GM23338 (cell line): ENCODE results near the gene VIPAS39. TPM values are rescaled to one million over a fixed set of nuclear protein-coding genes. Genes with fewer than 3 reads are reported as not detected.

Experiments used
- ATAC-seq: fragments of 200-7000 bp; cut with Tn5 transposase; 3 replicates; pipeline ENCODE4 v1.9.1; 2020
- DNase-seq: peaks from one replicate; pipeline ENCODE4 v3.0.0-alpha.2; 2015; ENCODE audit warnings: low spot score
- H2AFZ ChIP-seq: fragments of 200-600 bp; sonication (generic); 2 replicates; pipeline ENCODE4 v1.8.0; 2016; ENCODE audit warnings: antibody characterized with exemption, mild to moderate bottlenecking, moderate library complexity
- H3F3A ChIP-seq: fragments of 200-600 bp; sonication (generic); replicated peaks from 2 replicates; pipeline ENCODE4 v1.8.0; 2017; ENCODE audit warnings: antibody characterized with exemption, mixed run types, low read depth
- H3K27ac ChIP-seq: fragments of 200-600 bp; sonication (generic); 2 replicates; pipeline ENCODE4 v1.6.1; 2016; ENCODE audit warnings: low read depth
- H3K27me3 ChIP-seq: fragments of 200-600 bp; sonication (generic); 2 replicates; pipeline ENCODE4 v1.8.0; 2016; ENCODE audit warnings: mild to moderate bottlenecking, mixed run types, moderate library complexity; ENCODE audit not compliant: insufficient read depth
- H3K36me3 ChIP-seq: fragments of 200-600 bp; sonication (generic); 2 replicates; pipeline ENCODE4 v1.8.0; 2016; ENCODE audit warnings: mild to moderate bottlenecking; ENCODE audit not compliant: insufficient read depth
- H3K4me1 ChIP-seq: fragments of 200-600 bp; sonication (generic); 2 replicates; pipeline ENCODE4 v1.8.0; 2016; ENCODE audit warnings: mild to moderate bottlenecking, moderate library complexity; ENCODE audit not compliant: insufficient read depth
- H3K4me2 ChIP-seq: fragments of 200-600 bp; sonication (generic); 2 replicates; pipeline ENCODE4 v1.7.1; 2017; ENCODE audit warnings: mixed run types
- H3K4me3 ChIP-seq: fragments of 200-600 bp; sonication (generic); 2 replicates; pipeline ENCODE4 v1.6.1; 2016; ENCODE audit warnings: mixed run types
- H3K79me2 ChIP-seq: fragments of 200-600 bp; sonication (generic); replicated peaks from 2 replicates; pipeline ENCODE4 v1.8.0; 2017; ENCODE audit warnings: mild to moderate bottlenecking; ENCODE audit not compliant: insufficient read depth
- H3K9me2 ChIP-seq: fragments of 200-600 bp; sonication (generic); 2 replicates; pipeline ENCODE4 v1.8.0; 2017; ENCODE audit not compliant: insufficient read depth
- H4K20me1 ChIP-seq: fragments of 200-600 bp; sonication (generic); replicated peaks from 2 replicates; pipeline ENCODE4 v1.8.0; 2017; ENCODE audit warnings: mild to moderate bottlenecking; ENCODE audit not compliant: insufficient read depth
- H3K27ac Mint-ChIP-seq: 2 replicates; pipeline ENCODE4 v1.8.0; 2020; ENCODE audit warnings: inconsistent platforms, mild to moderate bottlenecking, moderate library complexity, mixed read lengths
- H3K27me3 Mint-ChIP-seq: 3 replicates; pipeline ENCODE4 v1.8.0; 2022; ENCODE audit warnings: low read depth, mild to moderate bottlenecking, moderate library complexity, mixed read lengths, inconsistent platforms; ENCODE audit not compliant: insufficient read depth, poor library complexity
- H3K36me3 Mint-ChIP-seq: 3 replicates; pipeline ENCODE4 v1.8.0; 2021; ENCODE audit warnings: low read depth, mild to moderate bottlenecking, inconsistent platforms, moderate library complexity, mixed read lengths
- H3K4me1 Mint-ChIP-seq: 3 replicates; pipeline ENCODE4 v1.8.0; 2020; ENCODE audit warnings: mild to moderate bottlenecking, inconsistent platforms, mixed read lengths
- H3K4me3 Mint-ChIP-seq: 3 replicates; pipeline ENCODE4 v1.8.0; 2021; ENCODE audit warnings: moderate library complexity, mild to moderate bottlenecking, inconsistent platforms, mixed read lengths
- H3K9me3 Mint-ChIP-seq: 3 replicates; pipeline ENCODE4 v1.8.0; 2020; ENCODE audit warnings: moderate library complexity, mild to moderate bottlenecking, inconsistent platforms, mixed read lengths
- CREB1 ChIP-seq: fragments of 250-450 bp; sonication (Bioruptor Pico); IDR thresholded peaks from 2 replicates; pipeline ENCODE4 v1.5.0; 2020; ENCODE audit warnings: low read depth, mild to moderate bottlenecking, moderate library complexity
- CTCF ChIP-seq, 2 experiments: fragments of 200-600 bp in 1 of 2; sonication (generic) in 1 of 2; conservative IDR thresholded peaks; 2 replicates each; pipeline versions ENCODE4 v1.5.1 to v1.6.1; 2016 to 2017; ENCODE audit warnings: antibody characterized with exemption in 2 of 2, low read depth in 2 of 2, mild to moderate bottlenecking in 2 of 2, moderate library complexity in 1 of 2
- ETS1 ChIP-seq: IDR thresholded peaks from 2 replicates; pipeline ENCODE4 v1.6.1; 2016; ENCODE audit warnings: antibody characterized with exemption
- EZH2 ChIP-seq: fragments of 200-600 bp; sonication (generic); IDR thresholded peaks from one replicate; pipeline ENCODE4 v1.8.0; 2017; ENCODE audit warnings: antibody characterized with exemption, mild to moderate bottlenecking, low read depth; ENCODE audit not compliant: unreplicated experiment
- EZH2phosphoT487 ChIP-seq: fragments of 200-600 bp; sonication (generic); IDR thresholded peaks from one replicate; pipeline ENCODE4 v1.8.1; 2018; ENCODE audit warnings: antibody characterized with exemption; ENCODE audit not compliant: unreplicated experiment
- JUNB ChIP-seq: IDR thresholded peaks from one replicate; pipeline ENCODE4 v1.6.1; 2016; ENCODE audit warnings: antibody characterized with exemption; ENCODE audit not compliant: unreplicated experiment
- NANOG ChIP-seq: IDR thresholded peaks from 2 replicates; pipeline ENCODE4 v1.6.1; 2016; ENCODE audit warnings: antibody characterized with exemption, borderline replicate concordance
- POLR2AphosphoS5 ChIP-seq: IDR thresholded peaks from 2 replicates; pipeline ENCODE4 v1.6.1; 2016; ENCODE audit warnings: antibody characterized with exemption, low read depth
- STAT1 ChIP-seq: IDR thresholded peaks from one replicate; pipeline ENCODE4 v1.6.1; 2016; ENCODE audit warnings: antibody characterized with exemption; ENCODE audit not compliant: unreplicated experiment
- ZNF114 ChIP-seq: fragments of 250-450 bp; sonication (Bioruptor Pico); IDR thresholded peaks from 2 replicates; pipeline ENCODE4 v1.5.0; 2020; ENCODE audit warnings: mild to moderate bottlenecking, moderate library complexity
- ZNF331 ChIP-seq: fragments of 250-450 bp; sonication (Bioruptor Pico); IDR thresholded peaks from 2 replicates; pipeline ENCODE4 v1.5.0; 2020; ENCODE audit warnings: low read depth, mild to moderate bottlenecking, moderate library complexity
- ZNF462 ChIP-seq: fragments of 250-450 bp; sonication (Bioruptor Pico); IDR thresholded peaks from 2 replicates; pipeline ENCODE4 v1.5.0; 2020; ENCODE audit warnings: mild to moderate bottlenecking, moderate library complexity
- polyA plus RNA-seq: library from polyadenylated mRNA; unstranded; fragments of >200 nt; fragmentation: Nextera tagmentation; extraction: Ambion mirVana; gene quantifications from 2 replicates; pipeline ENCODE4 v1.2.1, GENCODE V29; 2016
- total RNA-seq: library from RNA; depleted of rRNA; stranded (reverse); fragments of >200 nt; shearing (Covaris generic); gene quantifications from 2 replicates; pipeline ENCODE4 v1.2.3, GENCODE V29; 2014
- TF ChIP-seq, protein P1 (sequence below): IDR thresholded peaks from one replicate; pipeline ENCODE4 v1.6.1; 2018; ENCODE audit warnings: antibody characterized with exemption; ENCODE audit not compliant: unreplicated experiment

Gene VIPAS39
- total and polyA plus RNA-seq, 2 experiments from 2014 or later, result 9.4 to 21.8 TPM

DNA sequence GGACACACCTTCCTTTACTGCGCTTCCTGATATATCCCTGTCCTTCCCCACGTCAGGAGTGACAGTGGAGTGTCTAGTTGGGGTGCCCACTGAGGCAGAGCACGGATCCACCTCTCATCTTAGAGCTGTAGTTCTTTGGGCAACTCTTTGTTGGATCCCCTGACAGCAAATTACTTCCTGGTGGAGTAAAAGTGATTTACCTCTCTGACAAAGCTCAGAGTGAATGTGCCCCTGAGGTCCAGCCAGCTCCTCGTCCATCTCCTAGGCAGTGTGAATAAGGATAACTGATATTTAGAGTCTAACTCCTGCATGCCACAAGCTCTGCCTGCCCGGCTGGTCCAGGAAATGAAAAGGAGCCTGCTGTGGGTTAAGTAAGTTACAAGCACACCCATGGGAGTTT is 16.5 kb upstream of the VIPAS39 start:
- Histone ChIP-seq H3K27ac (no peak overlapping the region), H3K4me2 (no peak overlapping the region), H3K9me2 (no peaks in the 10 kb centered on the region), H3K79me2 (no peaks in the 10 kb centered on the region), H3K4me3 (no peak overlapping the region), H4K20me1 (no peaks in the 10 kb centered on the region; the same call in 1 of the 2 replicates), H3K27me3 (no peaks in the 10 kb centered on the region), H2AFZ (no peak overlapping the region), H3K4me1 (peaks cover 10% of the 10 kb centered on the region), H3K36me3 (no peaks in the 10 kb centered on the region), H3F3A (peaks cover 10% of the 10 kb centered on the region)
- DNase-seq, result no peak
- Mint-ChIP-seq H3K4me1 (peaks cover 30% of the 10 kb centered on the region), H3K27ac (no peak overlapping the region), H3K27me3 (peaks cover 5% of the 10 kb centered on the region), H3K4me3 (no peak overlapping the region), H3K9me3 (no peaks in the 10 kb centered on the region; the same call in 2 of the 3 replicates), H3K36me3 (peaks cover 8% of the 10 kb centered on the region)
- TF ChIP-seq ZNF114 (CRISPR knock-in tag) (no peak), ZNF331 (CRISPR knock-in tag) (no peak), ETS1 (no peak), EZH2 (no peak), JUNB (no peak), EZH2phosphoT487 (no peak), CTCF (conservative IDR thresholded peaks at IDR 0.05; ENCODE audit: low read depth in 2 of 2) (no peak), ZNF462 (CRISPR knock-in tag) (no peak), STAT1 (no peak), POLR2AphosphoS5 (no peak), CREB1 (no peak), NANOG (no peak)
- TF ChIP-seq, protein P1, sequence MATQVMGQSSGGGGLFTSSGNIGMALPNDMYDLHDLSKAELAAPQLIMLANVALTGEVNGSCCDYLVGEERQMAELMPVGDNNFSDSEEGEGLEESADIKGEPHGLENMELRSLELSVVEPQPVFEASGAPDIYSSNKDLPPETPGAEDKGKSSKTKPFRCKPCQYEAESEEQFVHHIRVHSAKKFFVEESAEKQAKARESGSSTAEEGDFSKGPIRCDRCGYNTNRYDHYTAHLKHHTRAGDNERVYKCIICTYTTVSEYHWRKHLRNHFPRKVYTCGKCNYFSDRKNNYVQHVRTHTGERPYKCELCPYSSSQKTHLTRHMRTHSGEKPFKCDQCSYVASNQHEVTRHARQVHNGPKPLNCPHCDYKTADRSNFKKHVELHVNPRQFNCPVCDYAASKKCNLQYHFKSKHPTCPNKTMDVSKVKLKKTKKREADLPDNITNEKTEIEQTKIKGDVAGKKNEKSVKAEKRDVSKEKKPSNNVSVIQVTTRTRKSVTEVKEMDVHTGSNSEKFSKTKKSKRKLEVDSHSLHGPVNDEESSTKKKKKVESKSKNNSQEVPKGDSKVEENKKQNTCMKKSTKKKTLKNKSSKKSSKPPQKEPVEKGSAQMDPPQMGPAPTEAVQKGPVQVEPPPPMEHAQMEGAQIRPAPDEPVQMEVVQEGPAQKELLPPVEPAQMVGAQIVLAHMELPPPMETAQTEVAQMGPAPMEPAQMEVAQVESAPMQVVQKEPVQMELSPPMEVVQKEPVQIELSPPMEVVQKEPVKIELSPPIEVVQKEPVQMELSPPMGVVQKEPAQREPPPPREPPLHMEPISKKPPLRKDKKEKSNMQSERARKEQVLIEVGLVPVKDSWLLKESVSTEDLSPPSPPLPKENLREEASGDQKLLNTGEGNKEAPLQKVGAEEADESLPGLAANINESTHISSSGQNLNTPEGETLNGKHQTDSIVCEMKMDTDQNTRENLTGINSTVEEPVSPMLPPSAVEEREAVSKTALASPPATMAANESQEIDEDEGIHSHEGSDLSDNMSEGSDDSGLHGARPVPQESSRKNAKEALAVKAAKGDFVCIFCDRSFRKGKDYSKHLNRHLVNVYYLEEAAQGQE, result no peak
- ATAC-seq, result no peak
